Dermis blood vessel endothelial cell (primary cell): ENCODE results near the gene HSD17B10. TPM values are rescaled to one million over a fixed set of nuclear protein-coding genes. Genes with fewer than 3 reads are reported as not detected.
"Not testable (repeated sequence)": the region's sequence is repeated elsewhere in the genome, so short reads cannot be mapped to it uniquely, and the experiment has no call there.

ENCODE experiments used
- DNase-seq: peaks from one replicate; pipeline ENCODE4 v3.0.0; 2010
- total RNA-seq: library from RNA; depleted of rRNA; stranded (reverse); fragments of >200 nt; gene quantifications from 2 replicates; pipeline ENCODE4 v1.2.3, GENCODE V29; 2014

Gene HSD17B10
- total RNA-seq: 79.3 and 83.7 TPM in 2 replicates

GRCh38 chrX:53433651-53434639 lies at the start of gene HSD17B10:
HSD17B10 (minus strand) TSS chrX:53434370; CDS start chrX:53434345, 25 bp downstream.
- DNase-seq: peak; percentile 84

DNA sequence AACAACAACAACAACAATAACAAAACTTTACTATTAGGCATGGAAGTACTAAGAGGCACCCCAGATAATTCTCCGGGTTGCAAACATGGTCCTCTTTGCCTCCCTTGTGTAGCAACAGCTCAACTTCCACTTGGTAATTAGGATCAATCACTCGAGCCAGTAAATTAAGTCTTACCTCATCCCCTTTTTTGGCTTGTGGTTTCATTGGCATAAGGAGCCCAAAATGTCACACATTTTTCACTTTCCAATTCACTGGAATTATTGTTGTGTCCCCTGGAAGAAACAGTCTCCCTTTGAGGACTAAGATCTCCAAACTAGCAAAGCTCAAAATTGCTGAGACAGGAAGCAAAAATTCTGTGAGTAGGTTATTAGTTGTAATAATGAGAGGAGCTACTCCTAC lies 49.2 kb upstream of the HSD17B10 start:
- DNase-seq: no peak

DNA sequence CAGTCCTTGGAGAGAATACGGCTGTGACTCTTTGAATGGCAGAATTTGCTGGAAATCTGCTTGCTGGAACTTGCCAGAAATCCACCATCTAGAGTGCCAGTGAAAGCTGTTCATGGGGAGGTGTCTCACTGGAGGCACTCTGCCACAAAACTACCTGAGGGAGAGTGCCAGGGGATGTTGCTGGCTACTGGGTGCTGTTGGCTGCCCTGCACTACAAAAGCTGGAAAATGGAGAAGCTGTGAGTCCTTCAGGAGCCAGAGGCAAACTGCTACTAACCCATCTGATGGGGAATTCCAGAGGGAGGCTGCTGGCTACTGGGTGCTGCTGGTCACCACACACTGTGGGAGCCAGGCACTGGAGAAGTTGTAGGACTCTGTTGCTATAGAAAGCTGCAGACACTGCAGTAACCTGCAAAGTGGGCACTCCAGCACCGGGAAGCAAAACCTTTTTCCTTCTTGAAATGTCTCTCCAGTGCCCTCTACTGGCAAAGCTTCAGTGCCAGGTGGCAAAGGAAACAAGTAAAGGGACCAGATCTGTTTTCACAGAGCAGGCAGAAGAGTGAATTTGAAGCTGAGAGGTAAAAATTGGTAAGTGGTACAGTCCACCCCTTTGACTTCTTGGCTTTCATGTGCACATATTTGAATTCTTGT lies 47.8 kb upstream of the HSD17B10 start:
- peak; percentile 69 for DNase-seq

DNA sequence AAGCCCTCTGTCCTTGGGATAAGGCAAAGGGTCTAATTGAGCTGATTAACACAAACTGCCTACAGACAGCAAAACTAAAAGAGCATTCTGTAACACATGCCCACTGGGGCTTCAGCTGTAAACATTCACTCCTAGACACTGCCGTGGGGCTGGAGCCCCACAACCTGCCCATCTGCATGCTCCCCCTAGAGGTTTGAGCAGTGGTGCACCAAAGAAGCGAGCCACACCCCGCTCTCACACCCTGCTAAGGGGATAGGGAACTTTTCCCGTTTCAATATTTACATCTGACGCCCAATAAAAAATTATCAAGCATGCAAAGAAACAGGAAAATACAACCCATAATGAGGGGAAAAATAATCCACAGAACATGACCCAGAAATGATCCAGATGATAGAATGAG lies 46.9 kb upstream of the HSD17B10 start:
- DNase-seq: peak; percentile 1

GRCh38 chrX:53479301-53479700 lies 45.1 kb upstream of the HSD17B10 start:
- DNase-seq: peak; percentile 1

DNA sequence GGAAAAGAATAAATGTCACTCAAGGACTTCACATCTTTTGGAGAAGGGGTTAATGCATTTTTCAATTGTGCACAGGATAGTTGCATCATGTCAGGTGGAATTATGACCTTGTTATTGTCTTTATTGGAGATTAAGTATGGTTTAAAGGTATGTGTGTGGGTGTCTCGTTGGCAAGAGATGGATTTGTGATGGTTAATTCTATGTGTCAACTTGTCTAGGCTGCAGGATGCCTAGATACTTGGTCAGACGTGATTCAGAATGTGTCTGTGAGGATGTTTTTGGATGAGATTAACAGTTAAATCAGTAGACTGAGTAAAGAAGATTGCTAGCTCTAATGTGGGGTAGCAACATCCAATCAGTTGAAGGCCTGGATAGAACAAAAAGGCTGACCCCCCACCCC lies 42.2 kb upstream of the HSD17B10 start:
- DNase-seq: no peak

DNA sequence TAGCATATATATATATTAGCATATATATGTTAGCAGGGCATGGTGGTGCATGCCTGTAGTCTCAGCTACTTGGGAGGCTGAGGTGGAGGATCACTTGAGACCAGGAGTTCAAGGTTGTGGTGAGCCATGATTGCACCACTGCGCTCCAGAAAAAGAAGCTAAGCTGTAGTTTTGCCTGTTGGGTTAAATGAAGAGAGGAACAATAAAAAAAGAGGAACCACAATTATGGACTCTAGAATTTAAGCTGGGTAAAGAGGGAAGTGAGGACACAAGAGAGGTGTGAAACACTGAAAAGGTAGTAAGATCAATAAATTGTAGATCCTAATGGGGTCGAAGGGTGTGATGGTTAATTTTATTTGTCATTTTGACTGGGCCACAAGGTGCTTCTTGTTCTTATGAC lies 40.5 kb upstream of the HSD17B10 start:
- no peak for DNase-seq

GRCh38 chrX:53471346-53471745 lies 37.2 kb upstream of the HSD17B10 start:
- DNase-seq: no peak

DNA sequence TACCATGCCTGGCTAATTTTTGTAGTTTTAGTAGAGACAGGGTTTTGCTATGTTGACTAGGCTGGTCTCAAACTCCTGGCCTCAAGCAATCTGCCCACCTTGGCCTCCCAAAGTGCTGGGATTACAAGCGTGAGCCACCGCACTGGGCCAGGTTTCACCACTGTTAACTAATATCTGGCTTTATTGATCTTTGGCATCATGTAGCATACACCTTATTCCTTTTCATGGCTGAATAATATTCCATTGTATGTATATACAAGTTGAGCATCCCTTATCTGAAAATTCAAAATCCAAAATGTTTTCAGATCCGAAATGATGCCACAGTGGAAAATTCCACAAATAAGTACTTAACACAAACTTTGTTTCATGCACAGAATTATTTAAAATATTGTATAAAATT lies 34.5 kb upstream of the HSD17B10 start:
- not testable (repeated sequence) for DNase-seq

DNA sequence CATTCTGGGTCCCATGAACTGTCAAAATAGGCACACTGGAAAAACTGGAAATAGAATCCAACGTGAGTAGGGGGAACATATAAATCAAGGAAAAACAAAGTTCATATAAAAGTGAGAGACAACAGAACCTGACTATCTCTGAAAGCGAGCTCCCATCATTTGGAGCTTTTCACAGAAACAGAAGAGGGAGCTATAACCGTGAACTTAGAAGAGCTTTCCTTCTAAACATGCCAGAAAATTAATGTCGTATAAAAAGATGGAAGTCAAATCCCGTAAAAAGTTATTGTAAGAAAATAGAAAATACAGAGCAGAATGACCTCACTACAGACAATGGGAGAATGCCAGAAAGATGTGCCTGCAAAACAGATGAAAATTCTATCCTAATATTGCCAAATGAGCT lies 23.9 kb upstream of the HSD17B10 start:
- DNase-seq: no peak

- no peak for DNase-seq
Observed at GRCh38 chrX:53456254-53456653, 22.1 kb upstream of the HSD17B10 start.

DNA sequence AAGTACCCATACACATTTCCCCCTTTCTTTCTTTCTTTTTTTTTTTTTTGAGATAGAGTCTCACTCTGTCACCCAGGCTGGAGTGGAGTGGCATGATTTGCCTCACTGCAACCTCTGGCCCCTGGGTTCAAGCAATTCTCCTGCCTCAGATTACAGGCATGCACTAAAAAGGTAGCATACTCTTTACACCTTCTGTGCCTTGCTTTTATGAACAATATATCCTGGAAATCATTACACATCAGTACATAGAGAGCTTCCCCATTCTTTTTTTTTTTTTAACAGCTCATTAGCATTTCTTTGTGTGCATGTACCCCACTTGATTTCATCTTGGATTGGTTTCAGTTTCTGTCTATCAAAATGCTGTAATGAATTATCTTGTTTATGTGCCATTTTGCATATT lies 18.6 kb upstream of the HSD17B10 start:
- DNase-seq: no peak

DNA sequence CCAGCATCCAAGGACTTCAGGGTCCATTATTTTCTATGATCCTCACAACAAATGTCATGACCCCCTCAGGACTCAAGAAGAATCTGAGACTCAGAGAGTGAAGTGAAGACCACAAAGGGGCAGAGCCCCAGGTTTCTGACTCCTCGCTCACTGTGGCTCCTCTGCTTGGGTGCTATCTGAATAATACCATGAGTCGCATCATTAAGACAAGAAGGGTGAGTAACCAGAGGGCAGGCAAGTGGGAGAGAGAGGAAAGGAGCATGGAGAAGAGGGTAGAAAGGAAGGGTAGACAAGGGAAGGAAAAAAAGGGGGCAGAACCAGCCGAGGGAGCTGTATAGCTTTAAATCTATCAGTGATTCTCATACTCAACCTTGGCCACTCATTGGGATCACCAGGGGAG lies 15.5 kb upstream of the HSD17B10 start:
- no peak for DNase-seq

GRCh38 chrX:53447441-53447840 lies 13.3 kb upstream of the HSD17B10 start:
- DNase-seq: no peak

DNA sequence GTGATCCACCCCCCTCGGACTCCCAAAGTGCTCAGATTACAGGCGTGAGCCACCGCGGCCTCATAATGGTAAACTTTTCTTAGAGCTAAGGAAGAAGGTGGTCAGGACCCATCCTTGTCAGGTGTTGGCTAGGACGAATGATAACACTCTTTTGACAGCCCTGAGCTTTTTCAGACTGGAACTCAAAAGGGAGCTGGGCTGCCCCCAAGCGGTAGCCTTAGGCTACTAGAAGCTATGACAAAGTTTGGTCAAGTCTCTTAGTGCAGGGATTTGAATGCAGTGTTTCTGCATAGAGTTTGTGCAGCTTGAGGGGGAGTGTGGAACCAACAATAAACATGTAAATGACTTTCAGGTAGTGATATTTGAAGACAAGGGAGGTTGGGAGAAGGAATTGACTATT lies 11.8 kb upstream of the HSD17B10 start:
- peak; percentile 56 for DNase-seq

DNA sequence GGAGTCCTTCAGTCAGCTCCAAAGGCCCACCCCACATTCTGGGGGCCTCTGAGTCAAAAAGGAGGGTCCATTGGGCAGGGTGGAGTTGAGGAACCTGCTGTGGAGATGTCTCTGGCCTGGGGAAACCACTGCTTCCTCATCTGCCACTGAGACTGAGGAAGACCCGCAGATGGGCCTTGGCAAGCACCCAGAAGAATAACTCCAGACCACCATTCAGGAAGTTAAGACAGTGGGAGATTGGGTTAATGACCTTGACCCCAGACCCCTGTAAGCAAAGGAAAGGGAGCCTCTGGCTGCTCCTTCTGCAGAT lies 8.1 kb upstream of the HSD17B10 start:
- DNase-seq: no peak

DNA sequence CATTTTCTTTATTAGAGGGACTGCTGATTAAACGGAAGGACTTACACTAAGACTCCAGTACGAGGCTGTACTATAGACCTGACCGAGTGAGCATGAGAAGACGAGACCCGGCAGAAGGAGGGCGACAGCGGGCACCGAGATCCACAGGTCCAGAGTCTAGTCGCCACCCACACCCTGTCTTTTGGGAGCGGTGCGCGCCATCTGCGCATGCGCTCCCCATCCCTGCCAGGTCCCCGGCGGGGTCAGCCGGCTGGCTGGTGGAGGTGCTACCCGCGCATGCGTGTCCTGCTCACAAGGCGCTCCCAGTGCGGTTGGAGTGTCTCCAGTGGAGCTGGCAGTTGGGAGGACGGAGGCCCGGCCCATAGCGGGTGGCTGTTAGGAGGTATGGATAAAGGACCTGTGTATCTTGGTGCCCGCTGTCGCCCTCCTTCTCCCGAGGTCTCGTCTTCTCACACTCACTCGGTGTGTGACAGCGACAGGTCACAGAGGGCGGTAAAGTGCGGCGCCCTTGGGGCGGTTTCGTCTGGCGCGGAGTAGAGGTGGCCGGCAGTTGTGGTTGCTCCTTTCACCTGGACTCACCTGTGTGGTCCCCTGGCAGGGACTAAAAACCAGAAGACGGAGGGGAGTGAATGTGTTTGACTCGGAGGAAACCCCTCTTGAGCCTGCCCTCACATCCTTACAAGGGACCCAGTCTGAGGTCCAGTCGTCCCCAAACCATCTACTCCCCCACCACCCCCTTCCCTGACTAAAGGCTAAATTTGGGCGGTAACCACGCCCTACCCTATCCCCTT lies 7.6 kb upstream of the HSD17B10 start:
- DNase-seq: peak; percentile 60

- peak; percentile 39 for DNase-seq
Observed at GRCh38 chrX:53440621-53441517, 6.7 kb upstream of the HSD17B10 start.

DNA sequence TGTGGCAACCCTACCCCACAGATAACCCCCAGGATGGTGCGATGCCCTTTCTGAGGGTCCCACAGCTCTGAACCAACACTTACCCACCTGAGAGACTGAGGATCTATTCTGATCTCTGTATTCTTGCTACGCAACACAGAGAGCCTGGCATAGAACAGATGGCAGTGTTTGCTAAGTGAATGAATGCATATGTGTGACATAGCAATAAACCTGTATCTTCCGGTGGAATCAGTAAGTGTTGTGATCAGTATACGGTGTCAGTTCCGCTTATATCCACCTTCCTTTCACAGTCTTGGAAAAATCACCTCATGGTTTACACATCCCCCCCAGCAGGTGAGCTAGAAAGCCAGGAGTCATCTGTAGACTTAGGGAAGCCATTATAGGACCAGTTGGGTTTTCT lies 5.9 kb upstream of the HSD17B10 start:
- no peak for DNase-seq

GRCh38 chrX:53438832-53439230 lies 4.7 kb upstream of the HSD17B10 start:
- no peak for DNase-seq

- no peak for DNase-seq
Observed at GRCh38 chrX:53438174-53438831, 4.1 kb upstream of the HSD17B10 start.

DNA sequence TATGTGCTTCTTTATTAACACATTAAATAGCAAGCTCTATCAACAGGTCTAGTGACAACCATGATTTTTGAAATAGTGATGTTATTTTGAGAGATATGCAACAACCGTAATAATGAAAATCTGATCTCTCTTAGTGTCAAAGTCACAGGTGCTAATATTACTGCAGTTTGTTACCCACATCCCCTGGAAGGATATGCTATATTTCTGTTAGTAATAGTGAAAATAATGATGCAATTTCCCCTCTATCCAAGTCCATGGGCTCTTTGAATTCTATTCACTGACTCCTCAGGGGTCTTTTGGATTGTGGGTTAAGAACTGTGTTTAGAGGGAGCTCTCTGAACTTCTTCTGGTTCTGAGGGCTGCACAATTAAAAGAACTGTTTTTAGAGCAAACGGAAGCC lies 3.0 kb upstream of the HSD17B10 start:
- DNase-seq: no peak
